H1 (cell line): ENCODE results near the gene FLVCR1. TPM values are rescaled to one million over a fixed set of nuclear protein-coding genes. Genes with fewer than 3 reads are reported as not detected.

Experiments used
- CTCF ChIA-PET: fragments of 300-600 bp; sonication (Branson Sonifier 250); formaldehyde crosslinking; loops from one replicate; lab custom pipeline; 2021; ENCODE audit not compliant: partially characterized antibody; lab: Charles Lee
- POLR2A ChIA-PET: fragments of 300-600 bp; sonication (Branson Sonifier 250); formaldehyde crosslinking; loops from one replicate; lab custom pipeline; 2021; ENCODE audit warnings: inconsistent platforms; ENCODE audit not compliant: partially characterized antibody; lab: Charles Lee
- DNase-seq, 2 experiments: peaks; one replicate each; pipeline versions ENCODE4 v3.0.0 to v3.0.0-alpha.2; 2010 to 2022; ENCODE audit warnings: low spot score in 2 of 2, low read depth in 1 of 2, mixed read lengths in 1 of 2
- FAIRE-seq: peaks from 2 replicates; lab custom pipeline; 2011; peaks lifted over from hg19 to GRCh38; lab: Jason Lieb, UNC
- H2AFZ ChIP-seq: 2 replicates; pipeline ENCODE4 v1.8.1; 2012; ENCODE audit warnings: low read length, inconsistent platforms
- H2AK5ac ChIP-seq: 2 replicates; pipeline ENCODE4 v1.6.1; 2013; ENCODE audit warnings: low read depth, low read length
- H2BK120ac ChIP-seq: replicated peaks from 2 replicates; pipeline ENCODE3; 2013; ENCODE audit warnings: low read depth, low read length, inconsistent platforms
- H2BK12ac ChIP-seq: 2 replicates; pipeline ENCODE4 v1.6.1; 2013; ENCODE audit warnings: low read depth, low read length
- H2BK15ac ChIP-seq: 2 replicates; pipeline ENCODE4 v1.6.1; 2013; ENCODE audit warnings: low read length
- H2BK20ac ChIP-seq: 2 replicates; pipeline ENCODE4 v1.6.1; 2013; ENCODE audit warnings: low read length
- H2BK5ac ChIP-seq: 2 replicates; pipeline ENCODE4 v1.6.1; 2013; ENCODE audit warnings: low read depth, low read length
- H3K14ac ChIP-seq: 2 replicates; pipeline ENCODE4 v1.6.1; 2013; ENCODE audit warnings: inconsistent platforms; ENCODE audit not compliant: insufficient read length
- H3K18ac ChIP-seq: 2 replicates; pipeline ENCODE4 v1.6.1; 2013; ENCODE audit warnings: low read length; ENCODE audit errors: extremely low read depth
- H3K23ac ChIP-seq: 2 replicates; pipeline ENCODE4 v1.6.1; 2013; ENCODE audit warnings: inconsistent platforms; ENCODE audit not compliant: insufficient read length
- H3K23me2 ChIP-seq: 2 replicates; pipeline ENCODE4 v1.6.1; 2013; ENCODE audit warnings: low read depth, low read length
- H3K27ac ChIP-seq: 2 replicates; pipeline ENCODE4 v1.6.1; 2011; ENCODE audit warnings: low read depth, low read length, inconsistent platforms
- H3K27me3 ChIP-seq, 4 experiments: replicated peaks in 1 of 4; 1 replicate in 1 of 4; 2 replicates in 3 of 4; pipeline versions ENCODE4 v1.6.1 to v1.8.1; 2011 to 2013; ENCODE audit warnings: low read length in 3 of 4, mild to moderate bottlenecking in 3 of 4, inconsistent platforms in 2 of 4, mixed read lengths in 2 of 4, moderate library complexity in 1 of 4; ENCODE audit not compliant: control insufficient read depth in 3 of 4, insufficient read depth in 3 of 4; ENCODE audit errors: extremely low read depth in 1 of 4
- H3K36me3 ChIP-seq, 4 experiments: 2 replicates each; pipeline versions ENCODE4 v1.6.1 to v1.8.1; 2011 to 2013; ENCODE audit warnings: mild to moderate bottlenecking in 4 of 4, low read length in 3 of 4, moderate library complexity in 2 of 4, control low read depth in 1 of 4, inconsistent platforms in 1 of 4; ENCODE audit not compliant: insufficient read depth in 4 of 4, control insufficient read depth in 2 of 4
- H3K4ac ChIP-seq: replicated peaks from 2 replicates; pipeline ENCODE3; 2013; ENCODE audit warnings: low read length, low read depth, mixed read lengths, inconsistent platforms; ENCODE audit not compliant: insufficient read length
- H3K4me1 ChIP-seq, 4 experiments: replicated peaks in 1 of 4; 1 replicate in 1 of 4; 2 replicates in 3 of 4; pipeline versions ENCODE4 v1.6.1 to v1.8.1; 2011 to 2013; ENCODE audit warnings: low read length in 3 of 4, inconsistent platforms in 2 of 4, mixed read lengths in 1 of 4; ENCODE audit not compliant: insufficient read depth in 4 of 4, control insufficient read depth in 3 of 4
- H3K4me2 ChIP-seq, 2 experiments: 2 replicates each; pipeline versions ENCODE4 v1.6.1 to v1.8.1; 2011 to 2013; ENCODE audit warnings: low read depth in 2 of 2, low read length in 2 of 2, control low read depth in 1 of 2, inconsistent platforms in 1 of 2, mild to moderate bottlenecking in 1 of 2; ENCODE audit not compliant: insufficient read depth in 1 of 2
- H3K4me3 ChIP-seq, 4 experiments: fragments of 200-600, 300-600 bp in 1 of 4; sonication (generic), shearing (Covaris generic), sonication (Bioruptor Twin) in 1 of 4; 2 replicates each; pipeline versions ENCODE4 v1.5.1 to v1.8.1; 2011 to 2016; ENCODE audit warnings: low read length in 4 of 4, low read depth in 3 of 4, control low read depth in 2 of 4, inconsistent platforms in 2 of 4, mild to moderate bottlenecking in 2 of 4, mixed read lengths in 1 of 4, moderate library complexity in 1 of 4; ENCODE audit not compliant: insufficient read depth in 2 of 4; ENCODE audit errors: extremely low read depth in 1 of 4
- H3K56ac ChIP-seq: replicated peaks from 2 replicates; pipeline ENCODE3; 2013; ENCODE audit warnings: low read depth, mild to moderate bottlenecking, mixed read lengths, low read length, inconsistent platforms; ENCODE audit not compliant: insufficient read length
- H3K79me1 ChIP-seq: 2 replicates; pipeline ENCODE4 v1.6.1; 2013; ENCODE audit warnings: low read depth, low read length, control low read depth
- H3K79me2 ChIP-seq, 2 experiments: 2 replicates each; pipeline versions ENCODE4 v1.6.1 to v1.8.1; 2012 to 2013; ENCODE audit warnings: low read length in 2 of 2, mild to moderate bottlenecking in 2 of 2, inconsistent platforms in 1 of 2; ENCODE audit not compliant: insufficient read depth in 2 of 2, control insufficient read depth in 1 of 2
- H3K9ac ChIP-seq, 4 experiments: replicated peaks in 1 of 4; 1 replicate in 1 of 4; 2 replicates in 3 of 4; pipeline versions ENCODE4 v1.6.1 to v1.8.1; 2011 to 2013; ENCODE audit warnings: low read depth in 3 of 4, low read length in 3 of 4, control low read depth in 2 of 4, mild to moderate bottlenecking in 2 of 4, moderate library complexity in 2 of 4, inconsistent platforms in 1 of 4; ENCODE audit errors: extremely low read depth in 1 of 4
- H3K9me3 ChIP-seq, 2 experiments: 2 replicates each; pipeline versions ENCODE4 v1.6.1 to v1.8.1; 2012 to 2013; ENCODE audit warnings: mild to moderate bottlenecking in 2 of 2, moderate library complexity in 2 of 2, control low read depth in 1 of 2, inconsistent platforms in 1 of 2, low read depth in 1 of 2, low read length in 1 of 2, mixed read lengths in 1 of 2; ENCODE audit not compliant: insufficient read depth in 2 of 2
- H4K20me1 ChIP-seq, 2 experiments: replicated peaks in 1 of 2; 2 replicates each; pipeline versions ENCODE3 to v1.8.1; 2011 to 2013; ENCODE audit warnings: inconsistent platforms in 2 of 2, low read length in 2 of 2, mild to moderate bottlenecking in 1 of 2; ENCODE audit not compliant: insufficient read depth in 2 of 2, control insufficient read depth in 1 of 2
- H4K5ac ChIP-seq: 2 replicates; pipeline ENCODE4 v1.6.1; 2013; ENCODE audit warnings: low read length, low read depth, mixed read lengths, inconsistent platforms; ENCODE audit not compliant: insufficient read length
- H4K8ac ChIP-seq: 2 replicates; pipeline ENCODE4 v1.8.0; 2013; ENCODE audit warnings: mild to moderate bottlenecking, moderate library complexity, low read length, inconsistent platforms; ENCODE audit not compliant: insufficient read depth; ENCODE audit errors: extremely low read depth
- H4K91ac ChIP-seq: replicated peaks from 2 replicates; pipeline ENCODE3; 2013; ENCODE audit warnings: low read length, mixed read lengths, inconsistent platforms; ENCODE audit not compliant: insufficient read length
- WGBS, 2 experiments: shearing (Covaris generic) in 1 of 2; methylation state at CpG; one replicate each; pipeline versions ENCODE4 v1.1.6 to v1.1.7; 2013 to 2015; ENCODE audit warnings: low lambda C conversion rate in 2 of 2, mixed read lengths in 2 of 2, inconsistent platforms in 1 of 2, low coverage in 1 of 2, missing lambda C conversion rate in 1 of 2; ENCODE audit not compliant: insufficient replicate concordance in 2 of 2, insufficient coverage in 1 of 2, insufficient read length in 1 of 2; ENCODE audit errors: extremely low coverage in 1 of 2, missing lambda C conversion rate in 1 of 2; 5-methylcytosine and 5-hydroxymethylcytosine counted together
- long read RNA-seq, 2 experiments: library from RNA in 1 of 2; library from capped mRNA in 1 of 2; stranded (forward); transcript quantifications; one replicate each; pipeline ENCODE4 v2.0.0, GENCODE V29; 2021; ENCODE audit warnings: inconsistent platforms in 1 of 2
- polyA minus RNA-seq, 3 experiments: library from RNA; depleted of rRNA, polyadenylated mRNA; stranded (reverse); fragments of >200 nt; gene quantifications; 1 replicate in 2 of 3; 2 replicates in 1 of 3; pipeline ENCODE4 v1.2.3, GENCODE V29; 2011
- polyA plus RNA-seq, 7 experiments: library from polyadenylated mRNA; depleted of rRNA in 3 of 7; stranded (reverse) in 5 of 7; unstranded in 2 of 7; fragments of >200 nt in 5 of 7; fragments of 200-250 nt in 2 of 7; gene quantifications; 1 replicate in 5 of 7; 2 replicates in 1 of 7; 4 replicates in 1 of 7; pipeline versions ENCODE4 v1.2.1 to v1.2.3, GENCODE V29; 2011 to 2013; ENCODE audit warnings: missing spikeins in 2 of 7, mixed read lengths in 2 of 7
- total RNA-seq: library from RNA; stranded (reverse); fragmentation: NEBNext Ultra II Directional; extraction: Animal tissue kit (Norgen Biotek cat#: 25700); gene quantifications from 2 replicates; pipeline ENCODE4 v1.2.1, GENCODE V29; 2021

The FLVCR1 gene
- 66.2 and 75.7 TPM in 2 replicates for total RNA-seq
- 31.8 and 36.4 TPM in 2 replicates for polyA plus RNA-seq (2011; rRNA removed)
- polyA plus RNA-seq (2011; cell fraction: cytosol; rRNA removed) = 28.4 TPM
- 33.8 TPM for polyA plus RNA-seq (2011; cell fraction: nucleus; rRNA removed)
- polyA plus RNA-seq (2012, experiment 1 of 2) = 44.4 to 73.6 TPM (median 45.8 TPM) in 4 replicates
- polyA plus RNA-seq (2012, experiment 2 of 2) = 15.7 TPM
- 36.4 TPM for polyA plus RNA-seq (2013, experiment 1 of 2)
- polyA plus RNA-seq (2013, experiment 2 of 2) = 36.1 TPM
- 63.8 and 87.6 TPM in 2 replicates for polyA minus RNA-seq (2011; rRNA and poly(A)+ RNA removed)
- 52.4 TPM for polyA minus RNA-seq (2011; cell fraction: cytosol; rRNA and poly(A)+ RNA removed)
- 76.4 TPM for polyA minus RNA-seq (2011; cell fraction: nucleus; rRNA and poly(A)+ RNA removed)
- long read RNA-seq, experiment 1, full-length matches to known transcripts = 17 of 58 reads
- long read RNA-seq, experiment 1, partial matches to known transcripts = 4 of 58 reads
- long read RNA-seq, experiment 1, other reads (novel, unspliced or antisense) = 37 of 58 reads
- long read RNA-seq, experiment 2, partial matches to known transcripts = 0 of 2 reads
- long read RNA-seq, experiment 2, other reads (novel, unspliced or antisense) = 2 of 2 reads

GRCh38 chr1:212857992-212858460 lies at the start of gene FLVCR1:
Gene FLVCR1 (plus strand): TSS chr1:212858275. CDS start chr1:212858453, 178 bp downstream.
- Histone ChIP-seq H3K4ac (peak within 1 kb of the TSS; percentile 63), H3K9ac (peak within 1 kb of the TSS; percentile 60 to 83 (median 82)), H3K27me3 (no peaks in the 10 kb centered on the region), H3K14ac (peak within 1 kb of the TSS; percentile 19), H3K18ac (peak within 1 kb of the TSS; percentile 80), H3K56ac (peak within 1 kb of the TSS; percentile 73), H3K23me2 (peaks cover 7% of the 10 kb centered on the region), H2BK12ac (peak within 1 kb of the TSS; percentile 77), H4K20me1 (peaks cover 6 to 20% of the 10 kb centered on the region in 2 experiments), H2BK5ac (peak within 1 kb of the TSS; percentile 89), H2AFZ (peak within 1 kb of the TSS; percentile 69; the same call in 1 of the 2 replicates), H4K91ac (peak within 1 kb of the TSS; percentile 78), H4K8ac (peak within 1 kb of the TSS; percentile 39), H3K9me3 (no peaks in the 10 kb centered on the region), H4K5ac (peak within 1 kb of the TSS; percentile 78), H2BK15ac (0 out of 2 replicates have a peak within 1 kb of the TSS, but pooled peaks have one; percentile 48), H3K4me1 (peaks cover 2 to 10% (median 6%) of the 10 kb centered on the region in 4 experiments), H3K79me2 (peaks cover 38 to 60% of the 10 kb centered on the region in 2 experiments), H3K4me2 (peak within 1 kb of the TSS; percentile 71 to 85), H3K27ac (peak within 1 kb of the TSS; percentile 62), H3K79me1 (peaks cover 9% of the 10 kb centered on the region; the same call in 1 of the 2 replicates), H2BK120ac (peak within 1 kb of the TSS; percentile 80), H3K36me3 (peaks cover 0 to 33% (median 6%) of the 10 kb centered on the region in 4 experiments; a peak in 5 of 8 replicates), H2AK5ac (no peak within 1 kb of the TSS), H3K23ac (peak within 1 kb of the TSS; percentile 19), H2BK20ac (no peak within 1 kb of the TSS; the same call in 1 of the 2 replicates), H3K4me3 (peak within 1 kb of the TSS; percentile 74 to 96 (median 86))
- ChIA-PET POLR2A (interaction anchor here (0.6 to 8.1 kb wide), 41 partner anchors 10 to 344 kb away, joined by 3 to 67 read pairs (median 4); partner anchors contain the start of genes ATF3, NSL1, SPATA45 and TATDN3), CTCF (interaction anchor here (0.9 to 1.6 kb wide), 5 partner anchors 43 to 129 kb away, joined by 3 to 6 read pairs (median 3); no protein-coding TSS in a partner anchor)
- DNase-seq (peak; percentile 79 to 94), FAIRE-seq (no peak)
- 4% methylated on average over 45 of the region's 54 CpGs; no CpG with 5 or more reads in 1 of the 2 experiments for WGBS, 2 experiments
